ENCODE data around the gene COL8A1.

GRCh38 chr3:99697250-99697649 lies 58.9 kb downstream of the COL8A1 start:
- TF ChIP-seq FOXM1 (IDR thresholded peaks at IDR 0.05; ENCODE audit: borderline replicate concordance) = no peak
- no peak for TF ChIP-seq ELF4 (IDR thresholded peaks at IDR 0.05)
- TF ChIP-seq NFRKB (IDR thresholded peaks at IDR 0.05) = no peak
- no peak for TF ChIP-seq SP1 (IDR thresholded peaks at IDR 0.05)
- TF ChIP-seq BHLHE40 (IDR thresholded peaks at IDR 0.05; ENCODE audit: borderline replicate concordance) = no peak
- no peak for TF ChIP-seq FOXA1 (IDR thresholded peaks at IDR 0.05)
- no peak for TF ChIP-seq HDGF (IDR thresholded peaks at IDR 0.05; ENCODE audit: borderline replicate concordance)
